ENCODE data around the gene ANKRD17. TPM values are rescaled to one million over a fixed set of nuclear protein-coding genes. Genes with fewer than 3 reads are reported as not detected.

ANKRD17 gene
- total RNA-seq, 1 donor from 2014 or later = 52.0 TPM

- H3K9me3 ChIP-seq = no peaks in the 10 kb centered on the region
- peaks cover 25 to 29% of the 10 kb centered on the region in 2 donors for H3K36me3 ChIP-seq
- no peaks in the 10 kb centered on the region for H3K27me3 ChIP-seq
- H3K4me3 ChIP-seq = no peak overlapping the region
- H3K4me1 ChIP-seq = no peaks in the 10 kb centered on the region
- no peak overlapping the region for H3K27ac ChIP-seq
- no peak for TF ChIP-seq CTCF (IDR thresholded peaks at IDR 0.05)
- intact Hi-C loops (cut with DNase I) = no loop called here
- DNase-seq (ENCODE audit: low spot score in 2 of 2) = no peak
These were observed 127.3 kb downstream of the ANKRD17 start for GRCh38 chr4:73131281-73131680.

GRCh38 chr4:73129319-73129718, 129.3 kb downstream of the ANKRD17 start:
- Histone ChIP-seq H3K4me3 (no peak overlapping the region), H3K27ac (no peak overlapping the region), H3K27me3 (no peaks in the 10 kb centered on the region), H3K4me1 (no peaks in the 10 kb centered on the region), H3K9me3 (no peaks in the 10 kb centered on the region), H3K36me3 (peaks cover 22 to 27% of the 10 kb centered on the region in 2 donors)
- intact Hi-C loops (cut with DNase I) = loop anchor here (5.0 kb wide), 1 partner anchor 128 kb away; the partner anchor contains the start of gene ANKRD17
- no peak for DNase-seq (ENCODE audit: low spot score in 2 of 2)
- no peak for TF ChIP-seq CTCF (IDR thresholded peaks at IDR 0.05)

- DNase-seq (ENCODE audit: low spot score in 2 of 2) = no peak
- Histone ChIP-seq H3K36me3 (peaks cover 16 to 27% of the 10 kb centered on the region in 2 donors), H3K27ac (no peak overlapping the region), H3K9me3 (no peaks in the 10 kb centered on the region), H3K4me1 (no peaks in the 10 kb centered on the region), H3K27me3 (no peaks in the 10 kb centered on the region), H3K4me3 (no peak overlapping the region)
- TF ChIP-seq CTCF (IDR thresholded peaks at IDR 0.05) = peak in 1 of 3 experiments; percentile 12
- intact Hi-C loops (cut with DNase I) = loop anchor here (5.0 kb wide), 1 partner anchor 129 kb away; the partner anchor contains the start of gene ANKRD17
These were observed 130.7 kb downstream of the ANKRD17 start for GRCh38 chr4:73127839-73128453.

- H3K4me3 ChIP-seq = no peak overlapping the region
- no peaks in the 10 kb centered on the region for H3K9me3 ChIP-seq
- intact Hi-C loops (cut with DNase I) = no loop called here
- no peaks in the 10 kb centered on the region for H3K27me3 ChIP-seq
- no peak overlapping the region for H3K27ac ChIP-seq
- no peak for DNase-seq (ENCODE audit: low spot score in 2 of 2)
- no peaks in the 10 kb centered on the region for H3K4me1 ChIP-seq
- no peak for TF ChIP-seq CTCF (IDR thresholded peaks at IDR 0.05)
- H3K36me3 ChIP-seq = peaks cover 32 to 63% of the 10 kb centered on the region in 2 donors
These were observed 149.1 kb downstream of the ANKRD17 start for GRCh38 chr4:73109493-73109892.

- no peak overlapping the region for H3K4me3 ChIP-seq
- H3K4me1 ChIP-seq = no peaks in the 10 kb centered on the region
- H3K9me3 ChIP-seq = no peaks in the 10 kb centered on the region
- intact Hi-C loops (cut with DNase I) = no loop called here
- DNase-seq (ENCODE audit: low spot score in 2 of 2) = no peak
- no peaks in the 10 kb centered on the region for H3K27me3 ChIP-seq
- no peak overlapping the region for H3K27ac ChIP-seq
- no peak for TF ChIP-seq CTCF (IDR thresholded peaks at IDR 0.05)
- H3K36me3 ChIP-seq = peaks cover 43 to 72% of the 10 kb centered on the region in 2 donors
These were observed 153.9 kb downstream of the ANKRD17 start for GRCh38 chr4:73104695-73105094.
